Transverse colon (tissue), 3 donors: ENCODE data around the gene DUSP15.

Experiments used
- POLR2A ChIP-seq: fragments of 450-650 bp; IDR thresholded peaks from one replicate; pipeline ENCODE4 v1.6.1; 2016; ENCODE audit warnings: antibody characterized with exemption, mild to moderate bottlenecking, moderate library complexity
- TF ChIP-seq, protein P1 (sequence below), 5 experiments: fragments of 200-600 bp in 3 of 5; fragments of 450-650 bp in 2 of 5; sonication (generic) in 3 of 5; IDR thresholded peaks; 1 replicate in 2 of 5; 2 replicates in 3 of 5; pipeline ENCODE4 v1.5.1; 2016 to 2017; ENCODE audit warnings: antibody characterized with exemption in 5 of 5, inconsistent platforms in 3 of 5, mild to moderate bottlenecking in 2 of 5, moderate library complexity in 1 of 5

GRCh38 chr20:31901615-31902014, 31.3 kb upstream of the DUSP15 start:
- TF ChIP-seq POLR2A, result no peak
- TF ChIP-seq, protein P1, sequence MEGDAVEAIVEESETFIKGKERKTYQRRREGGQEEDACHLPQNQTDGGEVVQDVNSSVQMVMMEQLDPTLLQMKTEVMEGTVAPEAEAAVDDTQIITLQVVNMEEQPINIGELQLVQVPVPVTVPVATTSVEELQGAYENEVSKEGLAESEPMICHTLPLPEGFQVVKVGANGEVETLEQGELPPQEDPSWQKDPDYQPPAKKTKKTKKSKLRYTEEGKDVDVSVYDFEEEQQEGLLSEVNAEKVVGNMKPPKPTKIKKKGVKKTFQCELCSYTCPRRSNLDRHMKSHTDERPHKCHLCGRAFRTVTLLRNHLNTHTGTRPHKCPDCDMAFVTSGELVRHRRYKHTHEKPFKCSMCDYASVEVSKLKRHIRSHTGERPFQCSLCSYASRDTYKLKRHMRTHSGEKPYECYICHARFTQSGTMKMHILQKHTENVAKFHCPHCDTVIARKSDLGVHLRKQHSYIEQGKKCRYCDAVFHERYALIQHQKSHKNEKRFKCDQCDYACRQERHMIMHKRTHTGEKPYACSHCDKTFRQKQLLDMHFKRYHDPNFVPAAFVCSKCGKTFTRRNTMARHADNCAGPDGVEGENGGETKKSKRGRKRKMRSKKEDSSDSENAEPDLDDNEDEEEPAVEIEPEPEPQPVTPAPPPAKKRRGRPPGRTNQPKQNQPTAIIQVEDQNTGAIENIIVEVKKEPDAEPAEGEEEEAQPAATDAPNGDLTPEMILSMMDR (IDR thresholded peaks at IDR 0.05), result no peak
